ENCODE results near the gene TPI1.

GRCh38 chr12:6868211-6869048, 1.1 kb downstream of the TPI1 start:
- TF ChIP-seq GABPA (IDR thresholded peaks at IDR 0.05 in 1 of 2, conservative IDR thresholded peaks at IDR 0.05 in 1 of 2): no peak
- TF ChIP-seq CTCF (IDR thresholded peaks at IDR 0.05; ENCODE audit: low read depth, low read length, missing input control): no peak
- TF ChIP-seq, protein P1, sequence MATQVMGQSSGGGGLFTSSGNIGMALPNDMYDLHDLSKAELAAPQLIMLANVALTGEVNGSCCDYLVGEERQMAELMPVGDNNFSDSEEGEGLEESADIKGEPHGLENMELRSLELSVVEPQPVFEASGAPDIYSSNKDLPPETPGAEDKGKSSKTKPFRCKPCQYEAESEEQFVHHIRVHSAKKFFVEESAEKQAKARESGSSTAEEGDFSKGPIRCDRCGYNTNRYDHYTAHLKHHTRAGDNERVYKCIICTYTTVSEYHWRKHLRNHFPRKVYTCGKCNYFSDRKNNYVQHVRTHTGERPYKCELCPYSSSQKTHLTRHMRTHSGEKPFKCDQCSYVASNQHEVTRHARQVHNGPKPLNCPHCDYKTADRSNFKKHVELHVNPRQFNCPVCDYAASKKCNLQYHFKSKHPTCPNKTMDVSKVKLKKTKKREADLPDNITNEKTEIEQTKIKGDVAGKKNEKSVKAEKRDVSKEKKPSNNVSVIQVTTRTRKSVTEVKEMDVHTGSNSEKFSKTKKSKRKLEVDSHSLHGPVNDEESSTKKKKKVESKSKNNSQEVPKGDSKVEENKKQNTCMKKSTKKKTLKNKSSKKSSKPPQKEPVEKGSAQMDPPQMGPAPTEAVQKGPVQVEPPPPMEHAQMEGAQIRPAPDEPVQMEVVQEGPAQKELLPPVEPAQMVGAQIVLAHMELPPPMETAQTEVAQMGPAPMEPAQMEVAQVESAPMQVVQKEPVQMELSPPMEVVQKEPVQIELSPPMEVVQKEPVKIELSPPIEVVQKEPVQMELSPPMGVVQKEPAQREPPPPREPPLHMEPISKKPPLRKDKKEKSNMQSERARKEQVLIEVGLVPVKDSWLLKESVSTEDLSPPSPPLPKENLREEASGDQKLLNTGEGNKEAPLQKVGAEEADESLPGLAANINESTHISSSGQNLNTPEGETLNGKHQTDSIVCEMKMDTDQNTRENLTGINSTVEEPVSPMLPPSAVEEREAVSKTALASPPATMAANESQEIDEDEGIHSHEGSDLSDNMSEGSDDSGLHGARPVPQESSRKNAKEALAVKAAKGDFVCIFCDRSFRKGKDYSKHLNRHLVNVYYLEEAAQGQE (IDR thresholded peaks at IDR 0.05): no peak
- TF ChIP-seq SP1 (IDR thresholded peaks at IDR 0.05): no peak
- no peak for TF ChIP-seq ATF3 (IDR thresholded peaks at IDR 0.05)
- no peak for TF ChIP-seq EGR1 (IDR thresholded peaks at IDR 0.05; ENCODE audit: low read depth in 2 of 2)
- TF ChIP-seq MAX (IDR thresholded peaks at IDR 0.05): no peak
- TF ChIP-seq TAF1 (conservative IDR thresholded peaks at IDR 0.05): no peak

All from liver (tissue), 3 donors.